GM18502 (cell line): Measurements from ENCODE around the gene FCHO1.
"Not testable (repeated sequence)": the region's sequence is repeated elsewhere in the genome, so short reads cannot be mapped to it uniquely, and the experiment has no call there.

Source experiments
- ATAC-seq: cut with Tn5 transposase; IDR thresholded peaks from one replicate; pipeline ENCODE4 v1.9.1; 2021; ENCODE audit warnings: mild to moderate bottlenecking; ENCODE audit not compliant: unreplicated experiment, poor library complexity

The FCHO1 gene

GRCh38 chr19:17790059-17790780 lies 38.9 kb downstream of the FCHO1 start:
- no peak for ATAC-seq

DNA sequence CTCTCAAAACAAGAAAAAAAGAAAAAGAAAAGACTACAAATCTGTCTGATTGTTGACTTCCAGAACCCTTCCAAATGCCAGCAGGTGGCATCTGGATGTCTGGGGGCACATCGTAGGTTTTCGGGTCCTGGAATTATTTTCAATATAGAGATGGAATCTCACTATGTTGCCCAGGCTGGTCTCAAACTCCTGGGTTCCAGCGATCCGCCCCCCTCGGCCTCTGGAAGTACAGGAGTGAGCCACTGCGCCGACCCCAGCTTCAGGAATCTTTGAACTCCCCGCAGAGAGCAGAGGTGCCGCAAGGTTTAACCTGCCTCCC lies 43.1 kb downstream of the FCHO1 start:
- no peak for ATAC-seq

DNA sequence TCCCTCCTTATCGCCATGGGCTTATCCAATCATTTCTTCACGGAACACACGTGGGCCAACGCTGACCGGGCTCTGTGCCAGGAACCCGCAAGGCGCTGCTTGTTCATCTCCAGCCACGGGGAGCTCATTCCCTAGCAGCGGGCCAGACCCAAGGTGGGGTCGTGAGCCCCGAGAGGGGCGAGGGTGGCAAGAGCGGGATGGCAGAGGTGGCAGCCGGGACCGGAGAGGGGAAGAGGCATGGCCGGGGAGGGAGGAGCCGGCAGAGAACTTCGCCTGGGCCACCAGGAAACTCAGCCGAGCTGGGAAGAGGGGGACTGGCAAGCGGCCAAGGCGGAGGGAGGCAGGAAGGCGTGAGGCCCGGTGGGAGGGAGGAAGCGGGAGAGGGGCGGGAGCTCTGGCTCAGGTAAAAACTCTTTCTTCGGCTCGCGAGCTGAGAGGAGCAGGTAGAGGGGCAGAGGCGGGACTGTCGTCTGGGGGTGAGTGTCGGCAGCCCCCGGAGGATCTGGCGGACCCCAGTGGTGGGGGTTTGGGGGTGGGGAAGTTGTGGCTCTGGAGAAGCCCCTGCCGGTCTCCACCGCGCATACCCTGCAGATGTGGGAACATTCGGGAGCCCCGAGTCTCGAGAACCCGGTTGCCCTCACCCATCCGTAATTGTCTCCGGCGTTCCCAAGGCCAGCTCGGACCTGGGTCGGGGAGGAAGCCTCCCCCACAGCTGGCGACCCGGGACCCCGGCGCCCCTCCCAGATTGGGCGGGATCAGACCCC lies 43.6 kb downstream of the FCHO1 start, which contains the start of gene B3GNT3:
Gene B3GNT3 (plus strand): TSS at position 408 of the 764 bp plus-strand sequence. CDS start 12,670 bp downstream, outside the sequence.
- no peak for ATAC-seq

DNA sequence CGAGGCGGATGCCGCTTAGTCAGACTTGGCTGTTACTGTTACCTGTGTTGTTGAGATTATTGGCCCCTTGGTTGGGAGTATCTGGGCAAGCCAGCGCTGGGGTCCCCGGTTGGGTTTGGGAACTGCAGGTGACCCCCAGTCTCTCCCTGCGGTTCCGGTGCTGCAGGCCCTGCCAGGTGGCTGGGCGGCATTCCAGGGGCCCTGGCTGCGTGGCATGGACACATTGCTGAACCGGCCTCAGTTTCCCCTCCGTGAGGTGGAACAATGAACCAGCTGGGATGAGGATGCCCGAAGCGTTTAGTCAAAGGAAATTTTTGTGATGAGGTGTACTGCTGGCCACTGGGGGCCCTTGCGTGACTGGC lies 44.2 kb downstream of the FCHO1 start:
- no peak for ATAC-seq

DNA sequence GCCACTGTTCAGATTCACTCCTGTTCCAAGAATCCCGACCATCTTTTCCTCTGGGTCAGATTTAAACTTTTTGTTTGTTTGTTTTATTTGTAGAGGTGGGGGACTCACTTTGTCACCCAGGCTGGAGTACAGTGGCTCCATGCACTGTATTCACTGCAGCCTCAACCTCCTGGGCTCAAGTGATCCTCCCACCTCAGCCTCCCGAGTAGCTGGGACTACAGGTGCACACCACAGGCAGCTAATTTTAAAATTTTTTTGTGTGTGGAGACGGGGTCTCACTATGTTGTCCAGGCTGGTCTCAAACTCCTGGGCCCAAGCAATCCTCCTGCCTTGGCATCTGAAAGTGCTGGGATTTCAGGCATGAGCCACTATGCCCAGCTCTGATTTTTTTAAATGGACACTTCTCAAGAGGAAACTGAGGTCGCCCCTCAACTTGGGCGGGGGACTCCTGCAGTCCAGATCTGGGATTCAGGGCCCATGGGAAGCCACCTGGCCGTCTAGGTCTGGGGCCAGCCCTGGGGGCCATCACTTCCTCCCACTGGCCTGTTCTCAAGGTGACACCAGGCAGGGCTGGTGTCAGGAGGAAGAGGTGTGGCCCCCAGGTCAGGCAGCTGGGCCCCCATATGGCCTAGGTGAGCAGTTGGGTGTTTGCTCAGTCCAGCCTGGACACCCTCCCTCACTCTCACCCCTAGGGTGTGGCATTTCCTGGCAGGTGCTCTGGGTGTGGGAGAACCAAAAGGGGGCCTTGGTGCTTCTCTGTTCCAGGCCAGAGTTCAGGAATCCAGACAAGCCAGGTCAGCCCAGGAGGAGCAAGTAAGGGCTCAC lies 44.9 kb downstream of the FCHO1 start:
- ATAC-seq = no peak

DNA sequence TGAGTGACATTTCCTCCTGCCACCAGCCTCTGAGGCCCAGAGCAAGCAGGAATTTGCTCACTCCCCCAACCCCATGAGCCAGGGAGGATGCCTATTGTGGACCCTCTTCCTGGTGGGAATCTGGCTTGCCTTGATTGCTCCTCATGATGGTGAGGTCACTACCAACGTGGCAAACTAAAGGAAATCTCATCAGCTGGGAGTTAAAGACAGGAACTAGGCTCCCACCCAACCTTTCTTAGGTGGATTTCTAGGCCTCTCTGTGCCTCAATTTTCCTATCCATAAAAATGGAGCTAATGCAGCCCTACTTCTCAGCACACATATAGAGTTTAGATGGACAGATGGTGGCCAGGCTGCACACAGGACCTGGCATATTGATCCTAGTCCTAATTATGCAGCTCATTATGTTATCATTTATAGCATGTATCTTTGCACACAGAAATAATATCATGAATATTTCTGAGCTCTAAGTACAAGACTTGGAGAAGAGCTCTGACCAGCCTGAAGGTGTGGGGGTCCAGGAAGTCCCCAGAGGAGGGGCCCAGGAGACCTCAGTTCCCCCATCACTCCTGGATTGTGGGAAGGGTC lies 45.7 kb downstream of the FCHO1 start:
- ATAC-seq = no peak

DNA sequence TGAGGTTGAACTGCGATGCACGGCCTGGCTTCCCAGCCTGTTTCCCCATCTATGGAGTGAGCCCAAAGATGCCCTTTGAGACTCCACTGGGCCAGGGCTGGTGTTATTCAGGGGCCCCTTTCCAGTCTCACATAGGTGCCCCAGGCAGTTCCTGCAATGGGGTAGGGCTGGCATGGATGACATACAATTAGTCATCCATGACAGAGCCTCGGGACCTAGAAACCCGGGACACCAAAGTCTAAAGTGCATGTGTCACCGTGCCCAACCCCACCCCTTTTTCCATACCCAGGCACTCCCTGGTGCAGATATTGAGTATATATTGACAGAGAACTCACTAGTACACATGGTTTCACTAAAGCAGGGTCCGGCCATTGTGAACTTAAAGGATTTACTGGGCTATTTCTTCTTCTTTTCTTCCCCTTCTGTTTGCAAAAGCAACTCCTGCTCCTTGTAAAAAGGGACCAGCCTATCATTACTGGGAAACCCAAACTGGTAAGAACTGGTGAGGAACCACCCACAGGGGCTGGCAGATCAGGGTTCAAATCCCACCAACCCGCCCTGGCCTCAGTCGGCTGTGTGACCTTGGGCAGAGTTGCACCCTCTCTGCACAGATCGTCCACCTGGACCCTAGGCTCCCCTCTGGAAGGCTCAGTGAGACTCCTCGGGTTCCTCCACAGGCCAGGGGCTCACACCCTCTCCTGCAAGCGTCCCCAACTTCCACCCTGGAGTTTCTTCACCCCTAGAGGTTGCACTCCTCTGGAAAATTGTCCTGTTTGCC lies 46.3 kb downstream of the FCHO1 start:
- no peak for ATAC-seq

- ATAC-seq = not testable (repeated sequence)
These were observed 47.3 kb downstream of the FCHO1 start for GRCh38 chr19:17798599-17798998.

- ATAC-seq = no peak
These were observed 51.0 kb downstream of the FCHO1 start for GRCh38 chr19:17802137-17802858.

DNA sequence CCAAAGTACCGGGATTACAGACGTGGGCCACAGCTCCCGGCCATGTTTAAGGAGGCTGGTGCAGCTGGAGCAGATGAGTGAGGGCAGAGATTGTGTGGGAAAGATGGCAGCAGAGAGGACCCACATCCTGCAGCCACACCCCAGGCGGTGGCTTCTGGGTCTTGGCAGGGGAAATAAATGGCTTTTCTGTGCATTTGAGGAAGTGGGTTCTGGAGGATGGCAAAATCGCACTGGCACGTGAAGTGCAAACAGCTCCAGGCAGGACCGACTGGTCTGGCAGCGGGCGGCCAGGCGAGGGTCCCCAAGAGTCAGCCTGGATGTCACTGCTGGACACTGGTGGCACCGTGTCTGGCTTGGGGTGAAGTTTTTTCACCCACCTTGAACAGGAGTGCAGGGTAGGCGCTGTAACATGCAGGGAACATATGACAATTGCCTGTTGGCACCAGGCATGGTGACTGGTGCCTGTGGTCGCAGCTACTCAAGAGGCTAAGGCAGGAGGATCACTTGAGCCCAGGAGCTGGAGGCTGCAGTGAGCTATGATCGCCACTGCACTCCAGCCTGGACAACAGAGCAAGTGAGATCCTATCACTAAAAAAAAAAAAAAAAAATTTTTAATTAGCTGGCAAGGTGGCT lies 52.1 kb downstream of the FCHO1 start:
- no peak for ATAC-seq

- no peak for ATAC-seq
These were observed 54.1 kb downstream of the FCHO1 start for GRCh38 chr19:17805427-17805826.

- no peak for ATAC-seq
These were observed 55.7 kb downstream of the FCHO1 start for GRCh38 chr19:17806945-17807344.

- ATAC-seq = no peak
These were observed 56.5 kb downstream of the FCHO1 start for GRCh38 chr19:17807731-17808316.

DNA sequence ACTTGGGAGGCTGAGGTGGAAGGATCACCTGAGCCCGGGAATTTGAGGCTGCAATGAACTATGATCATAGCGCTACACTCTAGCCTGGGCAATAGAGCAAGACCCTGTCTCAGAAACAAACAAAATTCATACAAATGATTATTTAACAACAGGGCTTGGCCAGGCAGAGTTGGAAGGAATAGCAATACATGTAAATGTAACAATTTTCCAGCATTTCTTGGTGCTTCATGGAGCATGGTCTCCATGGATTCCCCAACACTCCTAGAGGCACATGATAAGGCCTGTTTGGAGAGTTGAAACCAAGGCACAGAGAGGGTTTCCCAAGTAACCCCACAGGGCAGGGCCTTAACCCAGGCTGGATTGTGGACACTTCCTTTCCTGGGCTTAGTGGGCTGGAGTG lies 59.8 kb downstream of the FCHO1 start:
- no peak for ATAC-seq

DNA sequence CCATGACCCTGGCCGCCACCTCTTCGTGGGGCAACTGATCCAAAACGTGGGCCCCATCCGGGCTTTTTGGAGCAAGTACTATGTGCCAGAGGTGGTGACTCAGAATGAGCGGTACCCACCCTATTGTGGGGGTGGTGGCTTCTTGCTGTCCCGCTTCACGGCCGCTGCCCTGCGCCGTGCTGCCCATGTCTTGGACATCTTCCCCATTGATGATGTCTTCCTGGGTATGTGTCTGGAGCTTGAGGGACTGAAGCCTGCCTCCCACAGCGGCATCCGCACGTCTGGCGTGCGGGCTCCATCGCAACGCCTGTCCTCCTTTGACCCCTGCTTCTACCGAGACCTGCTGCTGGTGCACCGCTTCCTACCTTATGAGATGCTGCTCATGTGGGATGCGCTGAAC lies 60.4 kb downstream of the FCHO1 start:
- no peak for ATAC-seq

DNA sequence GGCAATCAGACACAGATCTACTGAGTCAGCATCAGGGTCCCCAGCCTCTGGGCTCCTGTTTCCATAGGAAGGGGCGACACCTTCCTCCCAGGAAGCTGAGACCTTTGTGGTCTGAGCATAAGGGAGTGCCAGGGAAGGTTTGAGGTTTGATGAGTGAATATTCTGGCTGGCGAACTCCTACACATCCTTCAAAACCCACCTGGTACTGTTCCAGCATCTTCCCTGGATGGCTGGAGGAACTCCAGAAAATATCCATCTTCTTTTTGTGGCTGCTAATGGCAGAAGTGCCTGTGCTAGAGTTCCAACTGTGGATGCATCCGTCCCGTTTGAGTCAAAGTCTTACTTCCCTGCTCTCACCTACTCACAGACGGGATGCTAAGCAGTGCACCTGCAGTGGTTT lies 60.8 kb downstream of the FCHO1 start:
- no peak for ATAC-seq

- ATAC-seq = no peak
These were observed 66.5 kb downstream of the FCHO1 start for GRCh38 chr19:17817668-17818363.

DNA sequence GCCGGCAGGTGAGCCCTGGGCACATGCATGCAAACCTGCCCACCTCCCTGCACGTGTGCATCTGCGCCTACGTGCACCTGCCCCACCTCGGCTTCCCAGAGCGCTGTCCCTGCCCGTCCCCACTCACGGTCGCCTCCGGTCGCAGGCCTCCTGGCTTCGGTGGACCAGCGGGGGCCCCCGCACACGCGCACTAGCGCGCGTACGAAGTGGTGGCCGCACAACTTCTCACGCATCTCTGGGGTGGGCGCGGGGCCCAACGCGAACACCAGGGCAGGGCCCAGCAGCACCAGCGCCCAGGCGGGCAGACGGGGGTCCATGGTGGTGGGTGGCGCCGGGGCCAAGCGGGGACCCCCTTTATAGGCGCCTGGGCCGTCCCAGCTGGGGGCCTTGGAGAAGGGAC lies 69.9 kb downstream of the FCHO1 start, which contains the start of gene INSL3:
Gene INSL3 (minus strand): TSS at position 330 of the 400 bp plus-strand sequence. CDS start 13 bp downstream, at position 317.
- ATAC-seq = no peak
